ENCODE results near the gene CCNI2.

DNA sequence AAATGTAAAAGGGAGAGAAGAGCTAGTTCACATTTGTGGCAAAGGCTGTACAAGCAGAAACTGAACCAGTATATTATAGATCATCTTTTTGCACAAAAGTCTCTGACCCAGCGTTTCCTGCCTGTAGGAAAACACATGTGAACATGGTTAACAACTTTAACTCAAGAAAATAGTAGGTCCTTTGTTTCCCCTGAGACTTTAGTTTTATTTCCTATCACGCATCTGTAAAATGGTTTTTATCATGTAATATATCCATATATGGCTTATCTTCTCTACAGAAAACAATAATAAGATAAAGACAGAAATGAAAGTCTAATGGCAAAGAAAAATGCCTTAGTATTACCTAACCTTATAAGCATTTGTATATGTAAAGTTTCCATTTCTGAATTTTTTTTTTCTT is 12.5 kb upstream of the CCNI2 start:
- TF ChIP-seq, protein P1, sequence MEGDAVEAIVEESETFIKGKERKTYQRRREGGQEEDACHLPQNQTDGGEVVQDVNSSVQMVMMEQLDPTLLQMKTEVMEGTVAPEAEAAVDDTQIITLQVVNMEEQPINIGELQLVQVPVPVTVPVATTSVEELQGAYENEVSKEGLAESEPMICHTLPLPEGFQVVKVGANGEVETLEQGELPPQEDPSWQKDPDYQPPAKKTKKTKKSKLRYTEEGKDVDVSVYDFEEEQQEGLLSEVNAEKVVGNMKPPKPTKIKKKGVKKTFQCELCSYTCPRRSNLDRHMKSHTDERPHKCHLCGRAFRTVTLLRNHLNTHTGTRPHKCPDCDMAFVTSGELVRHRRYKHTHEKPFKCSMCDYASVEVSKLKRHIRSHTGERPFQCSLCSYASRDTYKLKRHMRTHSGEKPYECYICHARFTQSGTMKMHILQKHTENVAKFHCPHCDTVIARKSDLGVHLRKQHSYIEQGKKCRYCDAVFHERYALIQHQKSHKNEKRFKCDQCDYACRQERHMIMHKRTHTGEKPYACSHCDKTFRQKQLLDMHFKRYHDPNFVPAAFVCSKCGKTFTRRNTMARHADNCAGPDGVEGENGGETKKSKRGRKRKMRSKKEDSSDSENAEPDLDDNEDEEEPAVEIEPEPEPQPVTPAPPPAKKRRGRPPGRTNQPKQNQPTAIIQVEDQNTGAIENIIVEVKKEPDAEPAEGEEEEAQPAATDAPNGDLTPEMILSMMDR (IDR thresholded peaks at IDR 0.05) = no peak
- no peak for TF ChIP-seq POLR2A (IDR thresholded peaks at IDR 0.05)

Data from stomach (tissue), 4 donors.